ENCODE results near the gene FOXK1. TPM values are rescaled to one million over a fixed set of nuclear protein-coding genes. Genes with fewer than 3 reads are reported as not detected.

Gene FOXK1
- total and polyA plus RNA-seq, 9 of the 15 experiments (the other 6 are each of a cell fraction or from before 2014, with no cell fraction given) = 0.32 to 45.5 (median 8.1) TPM

- H3K79me2 ChIP-seq (ENCODE audit: control insufficient read depth, insufficient read depth, low read length) = peaks cover 18% of the 10 kb centered on the region; the same call in 2 of the 3 replicates
- no peaks in the 10 kb centered on the region for H3K27me3 ChIP-seq (ENCODE audit: control insufficient read depth in 2 of 2, insufficient read depth in 2 of 2, low read length in 2 of 2)
- CTCF ChIA-PET (ENCODE audit: low intra/inter-chr PET ratio) = interaction anchor here (1.7 kb wide), 1 partner anchor 144 kb away, joined by 9 read pairs; no protein-coding TSS in a partner anchor
- 95% methylated on average over 19 of the region's 36 CpGs for WGBS (ENCODE audit: insufficient coverage, low coverage, missing lambda C conversion rate)
- no peak for DNase-seq (ENCODE audit: extremely low read depth in 1 of 4, low spot score in 3 of 4)
- no peaks in the 10 kb centered on the region for H3K9me1 ChIP-seq (ENCODE audit: control insufficient read depth, insufficient read depth, low read length)
- BruUV-seq (replicated peaks) = no TSS peak
- peaks cover 18% of the 10 kb centered on the region for H4K20me1 ChIP-seq (replicated peaks; ENCODE audit: control insufficient read depth, insufficient read depth, low read length)
- in situ Hi-C loops (cut with MboI) (no loop called here), intact Hi-C loops (cut with micrococcal nuclease) (loop anchor here (2.0 kb wide), 1 partner anchor 114 kb away; no protein-coding TSS in a partner anchor)
- H3K36me3 ChIP-seq (ENCODE audit: control insufficient read depth, insufficient read depth, low read length) = peaks cover 70% of the 10 kb centered on the region; the same call in 2 of the 3 replicates
- H3K9me3 ChIP-seq (replicated peaks; ENCODE audit: control insufficient read depth, insufficient read depth, low read depth, low read length) = no peaks in the 10 kb centered on the region
- H3K4me2 ChIP-seq (ENCODE audit: insufficient read depth, low read length) = no peak overlapping the region
- FAIRE-seq = no peak
- no peak overlapping the region for H2AFZ ChIP-seq (ENCODE audit: low read depth, low read length)
- no peak overlapping the region for H3K4me3 ChIP-seq
- ATAC-seq = no peak
- POLR2A ChIA-PET = no interaction called here
- no peak overlapping the region for H3K27ac ChIP-seq (ENCODE audit: extremely low read depth, low read depth, low read length)
- no peak overlapping the region for H3K9ac ChIP-seq (ENCODE audit: insufficient read depth in 1 of 2, low read depth in 2 of 2, low read length in 2 of 2)
- peaks cover 0 to 27% of the 10 kb centered on the region in 2 experiments; a peak in 2 of 5 replicates for H3K4me1 ChIP-seq (replicated peaks in 1 of 2; ENCODE audit: control insufficient read depth in 2 of 2, insufficient read depth in 2 of 2, low read length in 2 of 2)
- TF ChIP-seq GTF2B (IDR thresholded peaks at IDR 0.05; ENCODE audit: extremely low read depth, insufficient read length) = no peak
- TF ChIP-seq CHD2 (IDR thresholded peaks at IDR 0.05; ENCODE audit: low read depth, low read length) = no peak
- TF ChIP-seq ZNF217 (CRISPR knock-in tag; IDR thresholded peaks at IDR 0.05) = no peak
- TF ChIP-seq ZNF318 (IDR thresholded peaks at IDR 0.05; ENCODE audit: borderline replicate concordance in 1 of 2, low read depth in 1 of 2) = no peak
- no peak for TF ChIP-seq ZNF184 (CRISPR knock-in tag; IDR thresholded peaks at IDR 0.05)
- TF ChIP-seq LARP7 (IDR thresholded peaks at IDR 0.05) = no peak
- TF ChIP-seq C11orf30 (IDR thresholded peaks at IDR 0.05; ENCODE audit: low read depth) = no peak
- no peak for TF ChIP-seq ETS1 (conservative IDR thresholded peaks at IDR 0.05; ENCODE audit: control insufficient read depth, low read depth, low read length)
- TF ChIP-seq ZNF224 (CRISPR knock-in tag; IDR thresholded peaks at IDR 0.05) = no peak
- no peak for TF ChIP-seq KDM1A (IDR thresholded peaks at IDR 0.05)
- no peak for TF ChIP-seq TAL1 (IDR thresholded peaks at IDR 0.05)
- TF ChIP-seq PTBP1 (IDR thresholded peaks at IDR 0.05; ENCODE audit: low read depth, low read length) = no peak
- TF ChIP-seq KLF16 (IDR thresholded peaks at IDR 0.05) = no peak
- TF ChIP-seq TAF15 (IDR thresholded peaks at IDR 0.05; ENCODE audit: low read depth, low read length) = no peak
These were observed 72.4 kb downstream of the FOXK1 start for GRCh38 chr7:4754433-4755010.

Data from K562 (cell line).